ENCODE results near the gene CNTNAP2.

Gene CNTNAP2

GRCh38 chr7:147992698-147993097 lies 1876.1 kb downstream of the CNTNAP2 start:
- DNase-seq (ENCODE audit: low spot score) = no peak
- no peak for TF ChIP-seq CTCF (IDR thresholded peaks at IDR 0.05; ENCODE audit: extremely low read depth, missing control alignments)

GRCh38 chr7:147997636-147998035 lies 1881.0 kb downstream of the CNTNAP2 start:
- no peak for TF ChIP-seq CTCF (IDR thresholded peaks at IDR 0.05; ENCODE audit: extremely low read depth, missing control alignments)
- no peak for DNase-seq (ENCODE audit: low spot score)

GRCh38 chr7:147999962-148000361 lies 1883.4 kb downstream of the CNTNAP2 start:
- no peak for DNase-seq (ENCODE audit: low spot score)
- no peak for TF ChIP-seq CTCF (IDR thresholded peaks at IDR 0.05; ENCODE audit: extremely low read depth, missing control alignments)

GRCh38 chr7:148011753-148012152 lies 1895.2 kb downstream of the CNTNAP2 start:
- no peak for DNase-seq (ENCODE audit: low spot score)
- TF ChIP-seq CTCF (IDR thresholded peaks at IDR 0.05; ENCODE audit: extremely low read depth, missing control alignments) = no peak

- TF ChIP-seq CTCF (IDR thresholded peaks at IDR 0.05; ENCODE audit: extremely low read depth, missing control alignments) = no peak
- no peak for DNase-seq (ENCODE audit: low spot score)
Measured at GRCh38 chr7:148014001-148014400, 1897.4 kb downstream of the CNTNAP2 start.

GRCh38 chr7:148014541-148014940 lies 1897.9 kb downstream of the CNTNAP2 start:
- no peak for DNase-seq (ENCODE audit: low spot score)
- TF ChIP-seq CTCF (IDR thresholded peaks at IDR 0.05; ENCODE audit: extremely low read depth, missing control alignments) = no peak

GRCh38 chr7:148017126-148017525 lies 1900.5 kb downstream of the CNTNAP2 start:
- TF ChIP-seq CTCF (IDR thresholded peaks at IDR 0.05; ENCODE audit: extremely low read depth, missing control alignments) = no peak

More at GRCh38 chr7:148017126-148017525, 1900.5 kb downstream of the CNTNAP2 start:
- no peak for DNase-seq (ENCODE audit: low spot score)
